Esophagus muscularis mucosa (tissue), 4 donors: ENCODE results near the gene SRPRB. TPM values are rescaled to one million over a fixed set of nuclear protein-coding genes. Genes with fewer than 3 reads are reported as not detected.

ENCODE experiments used
- DNase-seq: peaks from one replicate; pipeline ENCODE4 v3.0.0-alpha.2; 2017; ENCODE audit errors: extremely low spot score
- H3K27ac ChIP-seq, 4 donors: fragments of 200-600 bp; sonication (generic); replicated peaks in 1 of 4; 1 replicate in 3 of 4; 2 replicates in 1 of 4; pipeline ENCODE4 v1.5.1; 2016 to 2019; ENCODE audit warnings: mild to moderate bottlenecking in 1 of 4
- H3K27me3 ChIP-seq, 4 donors: fragments of 200-600 bp; sonication (generic); one replicate each; pipeline versions ENCODE4 v1.5.1 to v1.6.0; 2016 to 2019
- H3K36me3 ChIP-seq, 4 donors: fragments of 200-600 bp; sonication (generic); one replicate each; pipeline ENCODE4 v1.5.1; 2016 to 2019
- H3K4me1 ChIP-seq, 4 donors: fragments of 200-600 bp; sonication (generic); one replicate each; pipeline ENCODE4 v1.5.1; 2016 to 2019
- H3K4me3 ChIP-seq, 4 donors: fragments of 200-600 bp; sonication (generic); 1 replicate in 2 of 4; 2 replicates in 2 of 4; pipeline ENCODE4 v1.5.1; 2016 to 2019; ENCODE audit warnings: mild to moderate bottlenecking in 4 of 4, moderate library complexity in 1 of 4
- H3K9me3 ChIP-seq, 4 donors: fragments of 200-600 bp; sonication (generic); 1 replicate in 3 of 4; 2 replicates in 1 of 4; pipeline ENCODE4 v1.5.1; 2016 to 2019
- EP300 ChIP-seq: sonication (generic); formaldehyde crosslinking; IDR thresholded peaks from one replicate; pipeline ENCODE4 v1.6.1; 2017; ENCODE audit warnings: antibody characterized with exemption
- POLR2A ChIP-seq: fragments of 450-650 bp; IDR thresholded peaks from one replicate; pipeline ENCODE4 v1.6.1; 2017; ENCODE audit warnings: antibody characterized with exemption, moderate library complexity, mild to moderate bottlenecking, low read depth
- POLR2AphosphoS5 ChIP-seq, 2 donors: sonication (generic); formaldehyde crosslinking; IDR thresholded peaks; one replicate each; pipeline ENCODE4 v1.6.1; 2017; ENCODE audit warnings: antibody characterized with exemption in 2 of 2
- WGBS: methylation state at CpG from one replicate; pipeline ENCODE4 v1.1.5; 2018; 5-methylcytosine and 5-hydroxymethylcytosine counted together
- intact Hi-C: fragments of 100-400 bp; cut with DNase I; formaldehyde crosslinking; loops from one replicate; pipeline ENCODE4 v1.15.1; 2023
- total RNA-seq, 4 donors: library from RNA; depleted of rRNA; stranded (reverse); fragments of >200 nt; gene quantifications; one replicate each; pipeline versions ENCODE4 v1.1.0 to v1.2.1, GENCODE V29; 2016
- TF ChIP-seq, protein P1 (sequence below), 3 experiments: fragments of 200-600 bp in 2 of 3; fragments of 450-650 bp in 1 of 3; sonication (generic) in 2 of 3; IDR thresholded peaks; one replicate each; pipeline ENCODE4 v1.5.1; 2017 to 2019; ENCODE audit warnings: antibody characterized with exemption in 3 of 3, mild to moderate bottlenecking in 2 of 3, moderate library complexity in 1 of 3

SRPRB gene
- total RNA-seq, 4 donors from 2014 or later, result 11.2 to 28.2 (median 18.5) TPM

DNA sequence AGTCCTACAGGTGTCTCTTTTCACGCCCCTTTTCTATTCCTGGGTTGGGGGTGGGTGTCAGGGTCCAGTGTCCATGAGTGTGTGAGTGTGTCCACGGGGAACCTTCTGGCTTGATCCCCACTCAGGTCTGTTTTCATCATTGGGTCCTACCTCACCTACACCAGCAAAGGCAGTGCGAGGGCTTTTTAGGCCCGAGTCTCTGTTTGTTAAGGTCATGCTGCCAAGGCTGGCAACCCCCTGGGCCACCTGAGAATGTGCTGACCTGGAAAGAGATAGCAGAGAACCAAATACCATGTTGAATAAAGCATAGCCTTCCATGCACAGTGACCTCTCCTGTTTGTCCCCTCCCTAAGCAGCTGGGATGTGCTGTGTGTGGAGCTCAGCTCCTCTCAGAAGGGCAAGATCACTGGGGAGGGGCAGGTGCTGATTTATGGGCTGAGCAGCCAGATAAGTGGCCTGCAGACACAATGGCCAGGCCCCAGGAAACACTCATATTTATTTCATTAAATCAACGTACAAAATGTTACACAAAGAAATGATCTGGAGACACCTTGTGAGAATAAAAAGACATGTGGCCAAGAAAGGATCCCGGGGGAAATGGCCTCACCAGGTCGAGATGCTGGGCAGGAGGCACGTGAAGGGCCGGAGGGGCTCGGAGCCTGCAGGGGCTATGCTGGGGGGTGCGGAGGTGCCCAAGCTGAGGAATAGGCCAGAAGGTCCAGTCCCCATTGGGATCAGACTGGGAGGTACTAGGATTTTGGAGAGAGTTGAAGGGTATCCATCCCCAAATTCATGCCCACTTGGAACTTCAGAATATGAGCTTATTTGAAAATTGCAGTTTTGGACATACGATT lies 54.0 kb downstream of the SRPRB start:
- DNase-seq, result no peak
- Histone ChIP-seq H3K4me3 (no peak overlapping the region), H3K36me3 (peaks cover 0 to 7% (median 0%) of the 10 kb centered on the region in 4 donors), H3K9me3 (no peaks in the 10 kb centered on the region), H3K4me1 (peaks cover 0 to 4% (median 0%) of the 10 kb centered on the region in 4 donors), H3K27me3 (no peaks in the 10 kb centered on the region), H3K27ac (no peak overlapping the region)
- no peak for TF ChIP-seq POLR2AphosphoS5 (IDR thresholded peaks at IDR 0.05)
- no peak for TF ChIP-seq EP300
- TF ChIP-seq, protein P1, sequence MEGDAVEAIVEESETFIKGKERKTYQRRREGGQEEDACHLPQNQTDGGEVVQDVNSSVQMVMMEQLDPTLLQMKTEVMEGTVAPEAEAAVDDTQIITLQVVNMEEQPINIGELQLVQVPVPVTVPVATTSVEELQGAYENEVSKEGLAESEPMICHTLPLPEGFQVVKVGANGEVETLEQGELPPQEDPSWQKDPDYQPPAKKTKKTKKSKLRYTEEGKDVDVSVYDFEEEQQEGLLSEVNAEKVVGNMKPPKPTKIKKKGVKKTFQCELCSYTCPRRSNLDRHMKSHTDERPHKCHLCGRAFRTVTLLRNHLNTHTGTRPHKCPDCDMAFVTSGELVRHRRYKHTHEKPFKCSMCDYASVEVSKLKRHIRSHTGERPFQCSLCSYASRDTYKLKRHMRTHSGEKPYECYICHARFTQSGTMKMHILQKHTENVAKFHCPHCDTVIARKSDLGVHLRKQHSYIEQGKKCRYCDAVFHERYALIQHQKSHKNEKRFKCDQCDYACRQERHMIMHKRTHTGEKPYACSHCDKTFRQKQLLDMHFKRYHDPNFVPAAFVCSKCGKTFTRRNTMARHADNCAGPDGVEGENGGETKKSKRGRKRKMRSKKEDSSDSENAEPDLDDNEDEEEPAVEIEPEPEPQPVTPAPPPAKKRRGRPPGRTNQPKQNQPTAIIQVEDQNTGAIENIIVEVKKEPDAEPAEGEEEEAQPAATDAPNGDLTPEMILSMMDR (IDR thresholded peaks at IDR 0.05), result no peak
- TF ChIP-seq POLR2A, result no peak
- intact Hi-C loops, result no loop called here
- 94% methylated on average over 12 of the region's 12 CpGs for WGBS

DNA sequence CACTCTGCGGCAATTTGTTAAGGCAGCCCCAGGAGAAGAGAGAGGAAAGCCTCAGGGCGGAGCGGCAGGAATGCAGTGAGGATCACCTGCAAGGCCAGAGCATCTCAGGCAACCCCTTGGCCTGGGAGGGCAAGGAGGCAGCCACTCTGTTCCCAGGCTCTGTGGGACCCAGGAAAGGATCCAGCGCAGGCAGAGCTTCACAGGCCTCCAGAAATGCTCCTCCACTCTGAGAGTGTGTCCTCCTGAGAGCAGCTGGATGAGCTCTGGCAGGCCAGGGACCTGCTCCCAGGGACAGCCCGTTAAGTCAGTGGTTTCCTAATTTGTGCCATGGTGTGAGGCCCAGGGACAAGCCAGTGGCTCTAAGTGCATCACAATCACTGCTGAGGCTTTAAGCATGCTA lies 54.9 kb downstream of the SRPRB start:
- WGBS, result 97% methylated on average over 3 of the region's 5 CpGs
- Histone ChIP-seq H3K27ac (no peak overlapping the region), H3K27me3 (no peaks in the 10 kb centered on the region), H3K9me3 (no peaks in the 10 kb centered on the region), H3K36me3 (peaks cover 0 to 7% (median 0%) of the 10 kb centered on the region in 4 donors), H3K4me3 (no peak overlapping the region), H3K4me1 (no peaks in the 10 kb centered on the region)
- no peak for DNase-seq
- TF ChIP-seq, protein P1 (IDR thresholded peaks at IDR 0.05), result no peak
- TF ChIP-seq POLR2A (no peak), EP300 (no peak)
- intact Hi-C loops, result no loop called here

- Histone ChIP-seq H3K36me3 (peaks cover 0 to 7% (median 0%) of the 10 kb centered on the region in 4 donors), H3K27me3 (no peaks in the 10 kb centered on the region), H3K4me1 (no peaks in the 10 kb centered on the region), H3K4me3 (no peak overlapping the region), H3K9me3 (no peaks in the 10 kb centered on the region), H3K27ac (no peak overlapping the region)
- DNase-seq, result no peak
- WGBS, result 83% methylated on average over 4 of the region's 4 CpGs
- intact Hi-C loops, result no loop called here
- TF ChIP-seq, protein P1 (IDR thresholded peaks at IDR 0.05), result no peak
- TF ChIP-seq EP300 (no peak), POLR2A (no peak), POLR2AphosphoS5 (IDR thresholded peaks at IDR 0.05) (no peak)
Observed at GRCh38 chr3:133862161-133862560, 56.5 kb downstream of the SRPRB start.

DNA sequence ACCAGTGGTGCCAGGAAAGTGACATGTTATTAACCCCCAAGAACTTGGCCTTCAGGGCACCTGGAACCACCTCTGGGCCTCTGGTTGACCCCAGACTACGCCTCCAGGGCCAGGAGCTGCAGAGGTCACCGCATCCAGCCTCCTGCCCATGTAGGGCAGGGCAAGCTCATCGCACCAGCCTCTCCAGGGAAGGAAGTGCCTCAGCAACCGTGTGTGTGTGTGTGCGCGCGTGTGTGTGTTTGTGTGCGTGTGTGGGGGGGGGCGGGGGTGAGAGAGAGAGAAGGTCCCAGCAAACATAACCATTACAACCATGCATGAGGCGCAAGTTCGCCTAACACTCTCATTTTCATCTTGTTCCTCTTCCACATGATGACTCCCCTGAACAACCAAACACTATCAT lies 58.3 kb downstream of the SRPRB start:
- 88% methylated on average over 11 of the region's 11 CpGs for WGBS
- no peaks in the 10 kb centered on the region for H3K9me3 ChIP-seq
- H3K4me3 ChIP-seq, result no peak overlapping the region
- peaks cover 0 to 7% (median 0%) of the 10 kb centered on the region in 4 donors for H3K36me3 ChIP-seq
- no peak for DNase-seq
- H3K27ac ChIP-seq, result no peak overlapping the region
- H3K4me1 ChIP-seq, result peaks cover 0 to 12% (median 11%) of the 10 kb centered on the region in 4 donors
- no peak for TF ChIP-seq POLR2A
- TF ChIP-seq, protein P1 (IDR thresholded peaks at IDR 0.05), result no peak
- H3K27me3 ChIP-seq, result no peaks in the 10 kb centered on the region
- intact Hi-C loops, result no loop called here

DNA sequence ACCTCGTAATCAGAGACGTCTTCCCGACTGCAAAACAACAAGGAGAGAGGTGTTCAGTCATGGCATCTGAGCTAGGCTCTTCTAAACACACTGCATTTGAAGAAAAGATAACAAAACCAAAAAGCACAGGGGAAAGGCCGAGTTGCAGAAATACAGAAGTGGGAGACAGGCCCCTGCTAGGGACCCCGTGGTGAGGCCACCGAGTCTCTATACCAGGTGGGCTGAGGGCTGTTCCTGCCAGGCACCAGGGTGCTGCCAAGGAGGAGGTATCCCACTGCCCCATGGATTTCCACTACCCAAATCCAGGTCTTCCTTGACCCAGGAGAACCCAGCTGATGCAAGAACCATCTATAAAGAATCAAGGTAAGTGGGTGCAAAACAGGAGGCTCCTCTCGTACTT lies 59.0 kb downstream of the SRPRB start:
- Histone ChIP-seq H3K9me3 (no peaks in the 10 kb centered on the region), H3K27ac (no peak overlapping the region), H3K36me3 (peaks cover 0 to 7% (median 0%) of the 10 kb centered on the region in 4 donors), H3K27me3 (no peaks in the 10 kb centered on the region), H3K4me1 (peaks cover 0 to 19% (median 17%) of the 10 kb centered on the region in 4 donors), H3K4me3 (no peak overlapping the region)
- 89% methylated on average over 7 of the region's 7 CpGs for WGBS
- no peak for DNase-seq
- no peak for TF ChIP-seq POLR2AphosphoS5 (IDR thresholded peaks at IDR 0.05)
- TF ChIP-seq EP300, result no peak
- intact Hi-C loops, result no loop called here
